IMR-90 (cell line): ENCODE data around the gene TNS1. TPM values are rescaled to one million over a fixed set of nuclear protein-coding genes. Genes with fewer than 3 reads are reported as not detected.

Experiments used
- ATAC-seq: fragments of 200-7000 bp; cut with Tn5 transposase; 2 replicates; pipeline ENCODE4 v1.9.1; 2020; ENCODE audit warnings: low read depth, mild to moderate bottlenecking, moderate library complexity
- BruUV-seq: library from RNA; stranded (reverse); fragments of 400-500 nt; replicated peaks from 2 replicates; lab custom pipeline; 2021; lab: Mats Ljungman, UMichigan
- CTCF ChIA-PET: fragments of 300-600 bp; formaldehyde crosslinking; extraction: SDS; loops from one replicate; lab custom pipeline; 2021; ENCODE audit warnings: antibody characterized with exemption; lab: Yijun Ruan, JAX
- POLR2A ChIA-PET: fragments of 300-600 bp; sonication (Branson Sonifier 250); formaldehyde crosslinking; loops from one replicate; lab custom pipeline; 2022; ENCODE audit warnings: antibody characterized with exemption; ENCODE audit not compliant: unreplicated experiment; lab: Charles Lee
- DNase-seq: peaks from one replicate; pipeline ENCODE4 v3.0.0; 2013
- H2AFZ ChIP-seq: replicated peaks from 2 replicates; pipeline ENCODE3; 2013; ENCODE audit warnings: low read length, mild to moderate bottlenecking; ENCODE audit not compliant: poor library complexity
- H2AK5ac ChIP-seq: 2 replicates; pipeline ENCODE4 v1.6.1; 2013; ENCODE audit warnings: low read depth, low read length, inconsistent platforms
- H2AK9ac ChIP-seq: replicated peaks from 2 replicates; pipeline ENCODE3; 2013; ENCODE audit warnings: mild to moderate bottlenecking, low read depth, low read length, moderate library complexity; ENCODE audit not compliant: poor library complexity
- H2BK120ac ChIP-seq: 2 replicates; pipeline ENCODE4 v1.6.1; 2013; ENCODE audit warnings: low read depth, low read length, inconsistent platforms
- H2BK15ac ChIP-seq: 3 replicates; pipeline ENCODE4 v1.6.1; 2013; ENCODE audit warnings: low read depth, low read length, inconsistent platforms
- H2BK20ac ChIP-seq: 2 replicates; pipeline ENCODE4 v1.6.1; 2013; ENCODE audit warnings: low read depth, mild to moderate bottlenecking, inconsistent platforms, low read length, moderate library complexity
- H2BK5ac ChIP-seq: 2 replicates; pipeline ENCODE4 v1.6.1; 2013; ENCODE audit warnings: mild to moderate bottlenecking, low read depth, low read length, inconsistent platforms; ENCODE audit not compliant: poor library complexity, severe bottlenecking
- H3K14ac ChIP-seq: replicated peaks from 2 replicates; pipeline ENCODE4 v1.6.1; 2013; ENCODE audit warnings: low read depth, low read length, inconsistent platforms
- H3K18ac ChIP-seq: 2 replicates; pipeline ENCODE4 v1.6.1; 2013; ENCODE audit warnings: low read depth, low read length, control low read depth
- H3K23ac ChIP-seq: 2 replicates; pipeline ENCODE4 v1.6.1; 2013; ENCODE audit warnings: low read depth, low read length, inconsistent platforms
- H3K27ac ChIP-seq: 2 replicates; pipeline ENCODE4 v1.5.1; 2013; ENCODE audit warnings: mild to moderate bottlenecking, control low read depth, low read length; ENCODE audit not compliant: insufficient read depth
- H3K27me3 ChIP-seq: 2 replicates; pipeline ENCODE4 v1.6.1; 2013; ENCODE audit warnings: low read length; ENCODE audit not compliant: control insufficient read depth, insufficient read depth
- H3K36me3 ChIP-seq: 2 replicates; pipeline ENCODE4 v1.6.1; 2013; ENCODE audit warnings: low read length, mixed read lengths; ENCODE audit not compliant: control insufficient read depth, insufficient read depth
- H3K4ac ChIP-seq: 2 replicates; pipeline ENCODE4 v1.6.1; 2013; ENCODE audit warnings: low read depth, low read length, inconsistent platforms
- H3K4me1 ChIP-seq: 2 replicates; pipeline ENCODE4 v1.6.1; 2013; ENCODE audit warnings: low read length, mixed read lengths; ENCODE audit not compliant: control insufficient read depth, insufficient read depth
- H3K4me2 ChIP-seq: 2 replicates; pipeline ENCODE4 v1.6.1; 2013; ENCODE audit warnings: low read depth, mild to moderate bottlenecking, control low read depth, low read length, moderate library complexity
- H3K4me3 ChIP-seq: 2 replicates; pipeline ENCODE4 v1.5.1; 2013; ENCODE audit warnings: low read depth, mild to moderate bottlenecking, control low read depth, low read length, moderate library complexity; ENCODE audit not compliant: insufficient read depth
- H3K56ac ChIP-seq: 2 replicates; pipeline ENCODE4 v1.6.1; 2013; ENCODE audit warnings: low read length, inconsistent platforms; ENCODE audit not compliant: insufficient read depth; ENCODE audit errors: extremely low read depth
- H3K79me1 ChIP-seq, 2 experiments: 2 replicates each; pipeline ENCODE4 v1.6.1; 2013; ENCODE audit warnings: low read length in 2 of 2, inconsistent platforms in 1 of 2, low read depth in 1 of 2
- H3K9ac ChIP-seq: 2 replicates; pipeline ENCODE4 v1.6.1; 2013; ENCODE audit warnings: low read depth, low read length, control low read depth
- H3K9me1 ChIP-seq: 2 replicates; pipeline ENCODE4 v1.6.1; 2013; ENCODE audit warnings: low read length, inconsistent platforms; ENCODE audit not compliant: insufficient read depth
- H3K9me3 ChIP-seq: 2 replicates; pipeline ENCODE4 v1.6.1; 2013; ENCODE audit warnings: low read length; ENCODE audit not compliant: control insufficient read depth, insufficient read depth
- H4K20me1 ChIP-seq: 2 replicates; pipeline ENCODE4 v1.6.1; 2013; ENCODE audit warnings: low read length, inconsistent platforms; ENCODE audit not compliant: insufficient read depth
- H4K5ac ChIP-seq: 2 replicates; pipeline ENCODE4 v1.6.1; 2013; ENCODE audit warnings: mild to moderate bottlenecking, low read depth, low read length, control low read depth
- H4K8ac ChIP-seq, 2 experiments: 2 replicates each; pipeline ENCODE4 v1.6.1; 2013; ENCODE audit warnings: low read depth in 2 of 2, low read length in 2 of 2, control low read depth in 1 of 2, inconsistent platforms in 1 of 2
- H4K91ac ChIP-seq: 2 replicates; pipeline ENCODE4 v1.6.1; 2013; ENCODE audit warnings: low read depth, low read length, inconsistent platforms; ENCODE audit not compliant: insufficient read depth
- BHLHE40 ChIP-seq: fragments of 150-350 bp; IDR thresholded peaks from 2 replicates; pipeline ENCODE4 v1.6.1; 2016; ENCODE audit warnings: mild to moderate bottlenecking, low read depth, low read length
- CEBPB ChIP-seq: IDR thresholded peaks from 2 replicates; pipeline ENCODE4 v1.6.1; 2012; ENCODE audit warnings: low read depth, low read length, improper control_type of control experiment
- CHD1 ChIP-seq: IDR thresholded peaks from 2 replicates; pipeline ENCODE4 v1.6.1; 2012; ENCODE audit warnings: low read depth, low read length, improper control_type of control experiment
- FOS ChIP-seq: fragments of 150-350 bp; IDR thresholded peaks from 2 replicates; pipeline ENCODE4 v1.6.1; 2016; ENCODE audit warnings: low read depth, low read length
- MAFK ChIP-seq: IDR thresholded peaks from 2 replicates; pipeline ENCODE4 v1.6.1; 2012; ENCODE audit warnings: low read depth, low read length, improper control_type of control experiment
- MAZ ChIP-seq: IDR thresholded peaks from 2 replicates; pipeline ENCODE4 v1.6.1; 2012; ENCODE audit warnings: low read depth, mild to moderate bottlenecking, low read length, improper control_type of control experiment, moderate library complexity, borderline replicate concordance
- MXI1 ChIP-seq: IDR thresholded peaks from 2 replicates; pipeline ENCODE4 v1.6.1; 2012; ENCODE audit warnings: low read depth, mild to moderate bottlenecking, low read length, moderate library complexity, borderline replicate concordance
- NFE2L2 ChIP-seq: fragments of 150-350 bp; IDR thresholded peaks from 2 replicates; pipeline ENCODE4 v1.6.1; 2016; ENCODE audit warnings: low read depth, mild to moderate bottlenecking, low read length
- POLR2A ChIP-seq: IDR thresholded peaks from 2 replicates; pipeline ENCODE4 v1.6.1; 2012; ENCODE audit warnings: mild to moderate bottlenecking, low read depth, low read length
- RAD21 ChIP-seq: IDR thresholded peaks from 2 replicates; pipeline ENCODE4 v1.6.1; 2012; ENCODE audit warnings: low read length, improper control_type of control experiment
- RCOR1 ChIP-seq: IDR thresholded peaks from 2 replicates; pipeline ENCODE4 v1.6.1; 2012; ENCODE audit warnings: mild to moderate bottlenecking, low read length, improper control_type of control experiment; ENCODE audit not compliant: insufficient replicate concordance
- RFX5 ChIP-seq: IDR thresholded peaks from 2 replicates; pipeline ENCODE4 v1.8.0; 2012; ENCODE audit warnings: low read depth, mild to moderate bottlenecking, low read length, moderate library complexity
- SMC3 ChIP-seq: fragments of 150-350 bp; IDR thresholded peaks from 2 replicates; pipeline ENCODE4 v1.6.1; 2016; ENCODE audit warnings: low read depth, mild to moderate bottlenecking, antibody characterized with exemption, low read length, moderate library complexity
- WGBS, 2 experiments: methylation state at CpG; one replicate each; pipeline versions ENCODE4 v1.1.5 to v1.1.7; 2013; ENCODE audit warnings: missing lambda C conversion rate in 2 of 2; ENCODE audit not compliant: insufficient read length in 1 of 2; ENCODE audit errors: extremely low coverage in 2 of 2; 5-methylcytosine and 5-hydroxymethylcytosine counted together
- dilution Hi-C: fragments of 300-500 bp; cut with HindIII; formaldehyde crosslinking; loops from one replicate; pipeline ENCODE4 v1.14.3; 2018; ENCODE audit warnings: low sequenced_read_pairs; ENCODE audit not compliant: unreplicated experiment
- in situ Hi-C: fragments of 300-500 bp; cut with MboI; formaldehyde crosslinking; loops from 3 replicates; pipeline ENCODE4 v1.14.3; 2019; ENCODE audit warnings: low sequenced_read_pairs, inconsistent platforms, mixed read lengths
- intact Hi-C: fragments of 100-400 bp; cut with micrococcal nuclease; formaldehyde crosslinking; loops from 2 replicates; pipeline ENCODE4 v1.10.0; 2022
- polyA plus RNA-seq, 3 experiments: library from polyadenylated mRNA; depleted of rRNA; stranded (reverse); fragments of >200 nt; gene quantifications; 2 replicates each; pipeline ENCODE4 v1.2.3, GENCODE V29; 2012; ENCODE audit warnings: low replicate concordance in 1 of 3
- total RNA-seq: library from RNA; depleted of rRNA; stranded (reverse); fragments of >200 nt; gene quantifications from 2 replicates; pipeline ENCODE4 v1.2.3, GENCODE V29; 2012
- TF ChIP-seq, protein P1 (sequence below): fragments of 150-350 bp; IDR thresholded peaks from 2 replicates; pipeline ENCODE4 v1.6.1; 2017; ENCODE audit warnings: mild to moderate bottlenecking, antibody characterized with exemption, low read length, low read depth
- TF ChIP-seq, protein P2 (sequence below): fragments of 150-350 bp; IDR thresholded peaks from 2 replicates; pipeline ENCODE4 v1.6.1; 2016; ENCODE audit warnings: low read depth, mild to moderate bottlenecking, low read length, moderate library complexity, borderline replicate concordance
- TF ChIP-seq, protein P3 (sequence below): conservative IDR thresholded peaks from 2 replicates; pipeline ENCODE4 v1.5.1; 2012; ENCODE audit warnings: mild to moderate bottlenecking, low read depth, low read length, improper control_type of control experiment

TNS1 gene
- total and polyA plus RNA-seq, 2 of the 4 experiments (the other 2 are of a cell fraction), result 41.1 to 45.2 TPM

- H3K79me1 ChIP-seq, result peaks cover 0 to 18% of the 10 kb centered on the region in 2 experiments; a peak in 2 of 4 replicates
- intact Hi-C loops (no loop called here), in situ Hi-C loops (no loop called here), dilution Hi-C loops (no loop called here)
- peak overlapping the region; percentile 37 for H2AFZ ChIP-seq
- H2BK120ac ChIP-seq, result no peak overlapping the region
- no peak for TF ChIP-seq CHD1
- no peak for TF ChIP-seq FOS
- no peak for TF ChIP-seq MXI1
- no peak for TF ChIP-seq CEBPB
- no peak for TF ChIP-seq MAFK
- TF ChIP-seq, protein P1, sequence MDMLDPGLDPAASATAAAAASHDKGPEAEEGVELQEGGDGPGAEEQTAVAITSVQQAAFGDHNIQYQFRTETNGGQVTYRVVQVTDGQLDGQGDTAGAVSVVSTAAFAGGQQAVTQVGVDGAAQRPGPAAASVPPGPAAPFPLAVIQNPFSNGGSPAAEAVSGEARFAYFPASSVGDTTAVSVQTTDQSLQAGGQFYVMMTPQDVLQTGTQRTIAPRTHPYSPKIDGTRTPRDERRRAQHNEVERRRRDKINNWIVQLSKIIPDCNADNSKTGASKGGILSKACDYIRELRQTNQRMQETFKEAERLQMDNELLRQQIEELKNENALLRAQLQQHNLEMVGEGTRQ, result no peak
- no peak for TF ChIP-seq BHLHE40
- TF ChIP-seq SMC3, result no peak
- TF ChIP-seq, protein P2, sequence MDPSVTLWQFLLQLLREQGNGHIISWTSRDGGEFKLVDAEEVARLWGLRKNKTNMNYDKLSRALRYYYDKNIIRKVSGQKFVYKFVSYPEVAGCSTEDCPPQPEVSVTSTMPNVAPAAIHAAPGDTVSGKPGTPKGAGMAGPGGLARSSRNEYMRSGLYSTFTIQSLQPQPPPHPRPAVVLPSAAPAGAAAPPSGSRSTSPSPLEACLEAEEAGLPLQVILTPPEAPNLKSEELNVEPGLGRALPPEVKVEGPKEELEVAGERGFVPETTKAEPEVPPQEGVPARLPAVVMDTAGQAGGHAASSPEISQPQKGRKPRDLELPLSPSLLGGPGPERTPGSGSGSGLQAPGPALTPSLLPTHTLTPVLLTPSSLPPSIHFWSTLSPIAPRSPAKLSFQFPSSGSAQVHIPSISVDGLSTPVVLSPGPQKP, result no peak
- TF ChIP-seq RCOR1, result no peak
- TF ChIP-seq, protein P3, sequence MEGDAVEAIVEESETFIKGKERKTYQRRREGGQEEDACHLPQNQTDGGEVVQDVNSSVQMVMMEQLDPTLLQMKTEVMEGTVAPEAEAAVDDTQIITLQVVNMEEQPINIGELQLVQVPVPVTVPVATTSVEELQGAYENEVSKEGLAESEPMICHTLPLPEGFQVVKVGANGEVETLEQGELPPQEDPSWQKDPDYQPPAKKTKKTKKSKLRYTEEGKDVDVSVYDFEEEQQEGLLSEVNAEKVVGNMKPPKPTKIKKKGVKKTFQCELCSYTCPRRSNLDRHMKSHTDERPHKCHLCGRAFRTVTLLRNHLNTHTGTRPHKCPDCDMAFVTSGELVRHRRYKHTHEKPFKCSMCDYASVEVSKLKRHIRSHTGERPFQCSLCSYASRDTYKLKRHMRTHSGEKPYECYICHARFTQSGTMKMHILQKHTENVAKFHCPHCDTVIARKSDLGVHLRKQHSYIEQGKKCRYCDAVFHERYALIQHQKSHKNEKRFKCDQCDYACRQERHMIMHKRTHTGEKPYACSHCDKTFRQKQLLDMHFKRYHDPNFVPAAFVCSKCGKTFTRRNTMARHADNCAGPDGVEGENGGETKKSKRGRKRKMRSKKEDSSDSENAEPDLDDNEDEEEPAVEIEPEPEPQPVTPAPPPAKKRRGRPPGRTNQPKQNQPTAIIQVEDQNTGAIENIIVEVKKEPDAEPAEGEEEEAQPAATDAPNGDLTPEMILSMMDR, result no peak
- no peak for TF ChIP-seq RFX5
- TF ChIP-seq RAD21, result no peak
- no peak for TF ChIP-seq NFE2L2
- TF ChIP-seq MAZ, result no peak
- no peak for TF ChIP-seq POLR2A
- H3K27ac ChIP-seq, result no peak overlapping the region
- H3K4me1 ChIP-seq, result peaks cover 18% of the 10 kb centered on the region
- WGBS, 2 experiments, result no CpG with 5 or more reads among the region's 1 CpG
- no peak overlapping the region for H4K5ac ChIP-seq
- H2AK5ac ChIP-seq, result no peak overlapping the region
- no peak overlapping the region for H2BK5ac ChIP-seq
- no peak overlapping the region for H2BK20ac ChIP-seq
- H3K23ac ChIP-seq, result no peak overlapping the region
- no TSS peak for BruUV-seq
- H3K36me3 ChIP-seq, result no peaks in the 10 kb centered on the region
- no peak overlapping the region for H3K56ac ChIP-seq
- no peak overlapping the region for H3K4me2 ChIP-seq
- no peaks in the 10 kb centered on the region for H4K20me1 ChIP-seq
- H2BK15ac ChIP-seq, result no peak overlapping the region
- peaks cover 9% of the 10 kb centered on the region; the same call in 1 of the 2 replicates for H3K9me1 ChIP-seq
- ATAC-seq (no peak), DNase-seq (no peak)
- H2AK9ac ChIP-seq, result no peak overlapping the region
- H4K8ac ChIP-seq, result no peak overlapping the region
- H3K14ac ChIP-seq, result no peak overlapping the region
- H3K4me3 ChIP-seq, result no peak overlapping the region
- no peak overlapping the region for H3K18ac ChIP-seq
- no peaks in the 10 kb centered on the region for H3K9me3 ChIP-seq
- ChIA-PET CTCF (no interaction called here), POLR2A (no interaction called here)
- peaks cover 11% of the 10 kb centered on the region; the same call in 1 of the 2 replicates for H3K27me3 ChIP-seq
- no peak overlapping the region for H3K4ac ChIP-seq
- H4K91ac ChIP-seq, result no peak overlapping the region
- no peak overlapping the region for H3K9ac ChIP-seq
These were observed 9.5 kb upstream of the TNS1 start for GRCh38 chr2:218012284-218012683.
